Loucy (cell line): ENCODE measurements around the gene ST3GAL2.

Source experiments
- H2AFZ ChIP-seq: fragments of 200-600 bp; sonication (generic); 2 replicates; pipeline ENCODE4 v1.6.0; 2016; ENCODE audit warnings: antibody characterized with exemption, mild to moderate bottlenecking, low read length, moderate library complexity
- H3F3A ChIP-seq: fragments of 200-600 bp; 2 replicates; pipeline ENCODE4 v1.6.0; 2016; ENCODE audit warnings: antibody characterized with exemption, low read depth, mild to moderate bottlenecking
- H3K27me3 ChIP-seq: fragments of 200-600 bp; sonication (generic); 2 replicates; pipeline ENCODE4 v1.6.1; 2014; ENCODE audit warnings: low read length, mild to moderate bottlenecking; ENCODE audit not compliant: insufficient read depth, poor library complexity, severe bottlenecking
- H3K36me3 ChIP-seq: fragments of 200-600 bp; sonication (generic); 2 replicates; pipeline ENCODE4 v1.6.1; 2016; ENCODE audit warnings: low read length; ENCODE audit not compliant: insufficient read depth
- H3K4me1 ChIP-seq: fragments of 200-600 bp; sonication (generic); 2 replicates; pipeline ENCODE4 v1.5.1; 2014; ENCODE audit warnings: low read length, mild to moderate bottlenecking; ENCODE audit not compliant: insufficient read depth, poor library complexity, severe bottlenecking
- H3K4me2 ChIP-seq: fragments of 200-600 bp; sonication (generic); 2 replicates; pipeline ENCODE4 v1.6.0; 2014; ENCODE audit warnings: antibody characterized with exemption, low read length, low read depth, mild to moderate bottlenecking; ENCODE audit not compliant: poor library complexity, severe bottlenecking
- H3K4me3 ChIP-seq: fragments of 200-600 bp; sonication (generic); 2 replicates; pipeline ENCODE4 v1.5.1; 2014; ENCODE audit warnings: low read length, mild to moderate bottlenecking, mixed read lengths; ENCODE audit not compliant: poor library complexity, severe bottlenecking
- H3K79me2 ChIP-seq: fragments of 200-600 bp; sonication (generic); 2 replicates; pipeline ENCODE4 v1.6.1; 2014; ENCODE audit warnings: low read length; ENCODE audit not compliant: insufficient read depth
- H3K9ac ChIP-seq: fragments of 200-600 bp; sonication (generic); 2 replicates; pipeline ENCODE4 v1.6.0; 2014; ENCODE audit warnings: mild to moderate bottlenecking, low read depth, low read length, moderate library complexity; ENCODE audit not compliant: poor library complexity, severe bottlenecking
- H3K9me2 ChIP-seq: fragments of 200-600 bp; sonication (generic); replicated peaks from 2 replicates; pipeline ENCODE4 v1.6.1; 2016; ENCODE audit warnings: low read depth, low read length, mixed read lengths
- H3K9me3 ChIP-seq: fragments of 200-600 bp; sonication (generic); 2 replicates; pipeline ENCODE4 v1.6.1; 2014; ENCODE audit warnings: mild to moderate bottlenecking, antibody characterized with exemption, low read length, low read depth; ENCODE audit not compliant: insufficient read depth
- H4K20me1 ChIP-seq: fragments of 200-600 bp; sonication (generic); 2 replicates; pipeline ENCODE4 v1.6.0; 2014; ENCODE audit warnings: antibody characterized with exemption, low read length, mild to moderate bottlenecking; ENCODE audit not compliant: insufficient read depth, poor library complexity, severe bottlenecking
- CTCF ChIP-seq: fragments of 200-600 bp; sonication (generic); conservative IDR thresholded peaks from 2 replicates; pipeline ENCODE4 v1.5.1; 2014; ENCODE audit warnings: mild to moderate bottlenecking, antibody characterized with exemption, low read length
- EZH2phosphoT487 ChIP-seq: fragments of 200-600 bp; IDR thresholded peaks from 2 replicates; pipeline ENCODE4 v1.6.1; 2018; ENCODE audit warnings: antibody characterized with exemption, mild to moderate bottlenecking, moderate library complexity, borderline replicate concordance

ST3GAL2 gene

DNA sequence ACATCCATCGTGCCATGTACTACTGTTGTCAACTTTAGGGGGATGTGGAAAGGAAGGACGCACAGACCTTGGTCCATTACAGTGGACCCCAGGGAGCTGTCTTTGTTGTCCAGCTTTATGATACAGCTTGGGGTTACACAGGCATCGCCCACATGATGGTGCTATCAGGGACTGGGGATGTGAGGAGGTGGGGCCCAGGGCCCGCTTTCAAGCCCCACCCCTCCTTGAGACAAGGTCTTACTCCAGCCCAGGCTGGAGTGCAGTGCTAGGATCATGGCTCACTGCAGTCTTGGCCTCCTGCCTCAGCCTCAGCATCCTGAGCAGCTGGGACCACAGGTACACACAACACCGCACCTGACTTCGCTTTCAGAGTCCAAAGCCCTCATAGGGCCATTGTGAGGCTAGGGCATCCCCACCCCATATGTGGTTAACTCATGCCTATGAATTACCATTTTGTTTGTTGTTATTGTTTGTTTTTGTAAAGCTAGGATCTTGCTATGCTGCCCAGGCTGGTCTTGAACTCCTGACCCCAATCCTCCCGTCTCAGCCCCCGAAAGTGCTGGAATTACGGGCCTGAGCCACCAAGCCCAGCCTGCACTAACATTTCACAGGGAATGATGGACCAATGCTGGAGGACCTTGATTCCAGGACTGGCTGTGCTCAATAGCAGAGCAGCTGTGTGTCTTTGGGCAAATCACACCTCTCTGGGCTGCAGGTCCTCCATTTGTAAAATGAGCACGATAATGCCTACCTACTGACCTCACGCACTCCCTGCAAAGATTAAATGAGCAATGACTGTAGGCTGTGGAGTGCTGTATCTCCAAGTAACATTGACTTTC, 17.2 kb downstream of the ST3GAL2 start:
- no peak overlapping the region for H3K4me2 ChIP-seq
- H3K4me1 ChIP-seq = peaks cover 15% of the 10 kb centered on the region
- H3F3A ChIP-seq = no peaks in the 10 kb centered on the region
- no peak overlapping the region for H2AFZ ChIP-seq
- H3K27me3 ChIP-seq = no peaks in the 10 kb centered on the region
- no peak overlapping the region for H3K4me3 ChIP-seq
- peaks cover 3% of the 10 kb centered on the region; the same call in 1 of the 2 replicates for H3K36me3 ChIP-seq
- H4K20me1 ChIP-seq = peaks cover 24% of the 10 kb centered on the region
- H3K9ac ChIP-seq = no peak overlapping the region
- H3K79me2 ChIP-seq = peaks cover 79% of the 10 kb centered on the region
- TF ChIP-seq EZH2phosphoT487 = no peak
- TF ChIP-seq CTCF = no peak
- H3K9me2 ChIP-seq = no peaks in the 10 kb centered on the region
- H3K9me3 ChIP-seq = no peaks in the 10 kb centered on the region

DNA sequence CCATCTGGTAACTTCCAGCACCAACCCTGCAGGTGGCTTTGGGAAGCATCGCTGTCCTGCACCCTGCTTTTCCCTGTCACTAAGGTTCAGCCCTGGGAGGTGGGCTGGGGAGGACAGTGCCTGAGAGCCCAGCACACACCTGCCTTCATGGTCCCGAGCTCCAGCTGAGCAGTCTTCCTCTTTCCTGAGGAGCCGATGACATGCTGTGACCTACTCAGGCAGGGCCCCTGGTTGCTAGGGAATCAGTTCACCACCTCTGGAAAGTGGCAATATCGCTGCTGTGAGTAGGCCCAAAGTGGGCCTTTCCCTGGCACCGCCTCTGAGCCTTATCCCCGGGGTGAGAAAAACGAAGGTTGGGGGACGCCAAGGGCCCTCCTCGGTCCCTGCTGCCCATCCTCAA, 17.9 kb downstream of the ST3GAL2 start:
- H2AFZ ChIP-seq = no peak overlapping the region

More for the DNA sequence above, 17.9 kb downstream of the ST3GAL2 start:
- H3K4me3 ChIP-seq = no peak overlapping the region
- H3K9me2 ChIP-seq = no peaks in the 10 kb centered on the region
- H3K36me3 ChIP-seq = peaks cover 3% of the 10 kb centered on the region; the same call in 1 of the 2 replicates
- no peaks in the 10 kb centered on the region for H3K9me3 ChIP-seq
- peaks cover 81% of the 10 kb centered on the region; the same call in 1 of the 2 replicates for H3K79me2 ChIP-seq
- TF ChIP-seq EZH2phosphoT487 = no peak
- no peak for TF ChIP-seq CTCF
- H3K9ac ChIP-seq = no peak overlapping the region
- H3F3A ChIP-seq = no peaks in the 10 kb centered on the region
- H4K20me1 ChIP-seq = peaks cover 30% of the 10 kb centered on the region
- no peak overlapping the region for H3K4me2 ChIP-seq
- peaks cover 14% of the 10 kb centered on the region for H3K4me1 ChIP-seq
- no peaks in the 10 kb centered on the region for H3K27me3 ChIP-seq
